Measurements from ENCODE around the gene UCN3. TPM values are rescaled to one million over a fixed set of nuclear protein-coding genes. Genes with fewer than 3 reads are reported as not detected.

The UCN3 gene
- total and polyA plus RNA-seq, 2 of the 4 experiments (the other 2 are of a cell fraction), result not detected

GRCh38 chr10:5317547-5318107 lies 47.1 kb upstream of the UCN3 start:
- no peak overlapping the region for H2BK15ac ChIP-seq (ENCODE audit: low read depth, low read length)
- TF ChIP-seq RAD21 (IDR thresholded peaks at IDR 0.05; ENCODE audit: low read length), result no peak
- TF ChIP-seq, protein P1, sequence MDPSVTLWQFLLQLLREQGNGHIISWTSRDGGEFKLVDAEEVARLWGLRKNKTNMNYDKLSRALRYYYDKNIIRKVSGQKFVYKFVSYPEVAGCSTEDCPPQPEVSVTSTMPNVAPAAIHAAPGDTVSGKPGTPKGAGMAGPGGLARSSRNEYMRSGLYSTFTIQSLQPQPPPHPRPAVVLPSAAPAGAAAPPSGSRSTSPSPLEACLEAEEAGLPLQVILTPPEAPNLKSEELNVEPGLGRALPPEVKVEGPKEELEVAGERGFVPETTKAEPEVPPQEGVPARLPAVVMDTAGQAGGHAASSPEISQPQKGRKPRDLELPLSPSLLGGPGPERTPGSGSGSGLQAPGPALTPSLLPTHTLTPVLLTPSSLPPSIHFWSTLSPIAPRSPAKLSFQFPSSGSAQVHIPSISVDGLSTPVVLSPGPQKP (IDR thresholded peaks at IDR 0.05; ENCODE audit: borderline replicate concordance, low read depth, low read length), result no peak
- TF ChIP-seq NFE2L2 (IDR thresholded peaks at IDR 0.05; ENCODE audit: low read depth, low read length), result no peak
- 0 out of 2 replicates have a peak, but pooled peaks have one; percentile 8 for TF ChIP-seq FOS (IDR thresholded peaks at IDR 0.05; ENCODE audit: low read depth, low read length)
- 0 out of 2 replicates have a peak, but pooled peaks have one; percentile 16 for TF ChIP-seq BHLHE40 (IDR thresholded peaks at IDR 0.05; ENCODE audit: low read depth, low read length)
- peak; percentile 42; the same call in 1 of the 2 replicates for TF ChIP-seq USF2 (IDR thresholded peaks at IDR 0.05; ENCODE audit: low read depth, low read length)
- BruUV-seq (replicated peaks), result no TSS peak
- DNase-seq (peak; percentile 73), ATAC-seq (ENCODE audit: low read depth) (peak; percentile 17; the same call in 1 of the 2 replicates)
- ChIA-PET CTCF (no interaction called here), POLR2A (ENCODE audit: unreplicated experiment) (no interaction called here)
- no peak overlapping the region for H3K4ac ChIP-seq (ENCODE audit: low read depth, low read length)
- no peak overlapping the region for H2BK5ac ChIP-seq (ENCODE audit: low read depth, low read length, poor library complexity, severe bottlenecking)
- H2BK20ac ChIP-seq (ENCODE audit: low read depth, low read length), result no peak overlapping the region
- H3K23ac ChIP-seq (ENCODE audit: low read depth, low read length), result no peak overlapping the region
- H2AFZ ChIP-seq (replicated peaks; ENCODE audit: low read length, poor library complexity), result peak overlapping the region; percentile 56
- H4K20me1 ChIP-seq (ENCODE audit: insufficient read depth, low read length), result no peaks in the 10 kb centered on the region
- H3K4me2 ChIP-seq (ENCODE audit: low read depth, low read length), result no peak overlapping the region
- H2AK5ac ChIP-seq (ENCODE audit: low read depth, low read length), result no peak overlapping the region
- no peak overlapping the region for H3K14ac ChIP-seq (replicated peaks; ENCODE audit: low read depth, low read length)
- no peak overlapping the region for H3K4me3 ChIP-seq (ENCODE audit: insufficient read depth, low read depth, low read length)
- H3K4me1 ChIP-seq (ENCODE audit: control insufficient read depth, insufficient read depth, low read length), result no peaks in the 10 kb centered on the region
- in situ Hi-C loops (cut with MboI; ENCODE audit: low sequenced_read_pairs) (no loop called here), intact Hi-C loops (cut with micrococcal nuclease) (no loop called here), dilution Hi-C loops (cut with HindIII; ENCODE audit: low sequenced_read_pairs, unreplicated experiment) (no loop called here)
- no peaks in the 10 kb centered on the region for H3K9me1 ChIP-seq (ENCODE audit: insufficient read depth, low read length)
- no peak overlapping the region for H3K56ac ChIP-seq (ENCODE audit: extremely low read depth, insufficient read depth, low read length)
- H2BK120ac ChIP-seq (ENCODE audit: low read depth, low read length), result no peak overlapping the region
- no peak overlapping the region for H4K91ac ChIP-seq (ENCODE audit: insufficient read depth, low read depth, low read length)
- H2AK9ac ChIP-seq (replicated peaks; ENCODE audit: low read depth, low read length, poor library complexity), result no peak overlapping the region
- no peaks in the 10 kb centered on the region for H3K36me3 ChIP-seq (ENCODE audit: control insufficient read depth, insufficient read depth, low read length)
- H3K9ac ChIP-seq (ENCODE audit: low read depth, low read length), result no peak overlapping the region
- no peak overlapping the region for H3K18ac ChIP-seq (ENCODE audit: low read depth, low read length)
- H3K79me1 ChIP-seq (ENCODE audit: low read depth in 1 of 2, low read length in 2 of 2), result no peaks in the 10 kb centered on the region
- H3K9me3 ChIP-seq (ENCODE audit: control insufficient read depth, insufficient read depth, low read length), result no peaks in the 10 kb centered on the region
- no peaks in the 10 kb centered on the region; the same call in 1 of the 2 replicates for H3K27me3 ChIP-seq (ENCODE audit: control insufficient read depth, insufficient read depth, low read length)
- H3K27ac ChIP-seq (ENCODE audit: insufficient read depth, low read length), result no peak overlapping the region
- no peak overlapping the region for H4K8ac ChIP-seq (ENCODE audit: low read depth in 2 of 2, low read length in 2 of 2)
- no peak overlapping the region for H4K5ac ChIP-seq (ENCODE audit: low read depth, low read length)
- WGBS, 2 experiments (ENCODE audit: extremely low coverage in 2 of 2, insufficient read length in 1 of 2), result 83% methylated on average over 1 of the region's 10 CpGs; no CpG with 5 or more reads in 1 of the 2 experiments
